ENCODE measurements around the gene JAK1. TPM values are rescaled to one million over a fixed set of nuclear protein-coding genes. Genes with fewer than 3 reads are reported as not detected.

The JAK1 gene
- total and polyA plus RNA-seq, 11 donors, result 20.5 to 189 (median 94.8) TPM

DNA sequence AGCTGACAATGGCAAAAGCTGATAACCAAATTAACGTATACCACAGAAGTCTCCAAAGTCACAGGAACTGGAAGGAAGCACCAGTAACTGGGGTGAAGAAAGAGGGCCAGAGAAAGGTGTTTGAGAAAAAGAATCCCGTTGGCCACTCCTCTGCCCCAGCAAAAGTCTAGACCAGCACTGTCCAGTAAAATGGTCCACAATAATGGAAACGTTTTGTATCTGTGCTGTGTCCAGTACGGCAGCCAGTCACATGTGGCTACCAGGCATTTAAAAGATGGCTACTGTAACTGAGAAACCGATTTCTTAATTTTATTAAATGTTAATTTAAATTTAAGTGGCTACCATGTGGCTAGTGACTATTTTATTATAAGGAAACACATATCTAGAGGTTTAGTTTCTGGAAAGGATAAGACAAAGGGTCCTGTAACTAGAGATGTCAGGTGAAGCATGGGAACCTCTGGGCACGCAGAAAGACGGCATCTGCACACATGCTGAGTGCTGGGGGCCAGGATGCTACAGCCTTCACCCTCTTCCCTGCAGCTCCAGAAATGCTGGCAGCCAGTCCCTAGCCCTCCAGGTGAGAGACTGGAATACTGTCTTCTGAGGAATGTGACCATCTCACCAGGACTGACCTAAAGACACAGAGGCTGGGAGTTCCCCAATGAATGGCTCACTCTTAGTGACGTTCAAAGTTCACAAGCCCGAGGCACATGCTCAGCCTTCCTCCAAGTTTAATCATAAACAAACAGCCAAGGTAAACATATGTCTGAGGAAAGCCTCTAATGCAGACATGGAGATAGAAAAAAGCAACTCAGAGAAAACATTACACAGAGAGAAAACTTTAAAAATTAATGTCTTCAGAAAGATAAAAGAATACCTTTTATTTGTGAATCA is 50.7 kb downstream of the JAK1 start:
- intact Hi-C loops (cut with DNase I), result loop anchor here in 1 of 10 donors (2.0 kb wide), 1 partner anchor 49 kb away; no protein-coding TSS in a partner anchor
- ATAC-seq, result no peak
- Histone ChIP-seq H3K36me3 (no peaks in the 10 kb centered on the region), H3K4me3 (no peak overlapping the region), H3K27me3 (no peaks in the 10 kb centered on the region), H3K9me3 (no peaks in the 10 kb centered on the region), H3K4me1 (peaks cover 13 to 91% (median 57%) of the 10 kb centered on the region in 12 donors), H3K27ac (no peak overlapping the region)
- 80 to 86% (median 83%) methylated on average over 9 of the region's 9 CpGs for WGBS, 4 donors
- TF ChIP-seq, protein P1, sequence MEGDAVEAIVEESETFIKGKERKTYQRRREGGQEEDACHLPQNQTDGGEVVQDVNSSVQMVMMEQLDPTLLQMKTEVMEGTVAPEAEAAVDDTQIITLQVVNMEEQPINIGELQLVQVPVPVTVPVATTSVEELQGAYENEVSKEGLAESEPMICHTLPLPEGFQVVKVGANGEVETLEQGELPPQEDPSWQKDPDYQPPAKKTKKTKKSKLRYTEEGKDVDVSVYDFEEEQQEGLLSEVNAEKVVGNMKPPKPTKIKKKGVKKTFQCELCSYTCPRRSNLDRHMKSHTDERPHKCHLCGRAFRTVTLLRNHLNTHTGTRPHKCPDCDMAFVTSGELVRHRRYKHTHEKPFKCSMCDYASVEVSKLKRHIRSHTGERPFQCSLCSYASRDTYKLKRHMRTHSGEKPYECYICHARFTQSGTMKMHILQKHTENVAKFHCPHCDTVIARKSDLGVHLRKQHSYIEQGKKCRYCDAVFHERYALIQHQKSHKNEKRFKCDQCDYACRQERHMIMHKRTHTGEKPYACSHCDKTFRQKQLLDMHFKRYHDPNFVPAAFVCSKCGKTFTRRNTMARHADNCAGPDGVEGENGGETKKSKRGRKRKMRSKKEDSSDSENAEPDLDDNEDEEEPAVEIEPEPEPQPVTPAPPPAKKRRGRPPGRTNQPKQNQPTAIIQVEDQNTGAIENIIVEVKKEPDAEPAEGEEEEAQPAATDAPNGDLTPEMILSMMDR (IDR thresholded peaks at IDR 0.05), result no peak
- no peak for TF ChIP-seq POLR2A (IDR thresholded peaks at IDR 0.05)
- DNase-seq, result no peak

DNA sequence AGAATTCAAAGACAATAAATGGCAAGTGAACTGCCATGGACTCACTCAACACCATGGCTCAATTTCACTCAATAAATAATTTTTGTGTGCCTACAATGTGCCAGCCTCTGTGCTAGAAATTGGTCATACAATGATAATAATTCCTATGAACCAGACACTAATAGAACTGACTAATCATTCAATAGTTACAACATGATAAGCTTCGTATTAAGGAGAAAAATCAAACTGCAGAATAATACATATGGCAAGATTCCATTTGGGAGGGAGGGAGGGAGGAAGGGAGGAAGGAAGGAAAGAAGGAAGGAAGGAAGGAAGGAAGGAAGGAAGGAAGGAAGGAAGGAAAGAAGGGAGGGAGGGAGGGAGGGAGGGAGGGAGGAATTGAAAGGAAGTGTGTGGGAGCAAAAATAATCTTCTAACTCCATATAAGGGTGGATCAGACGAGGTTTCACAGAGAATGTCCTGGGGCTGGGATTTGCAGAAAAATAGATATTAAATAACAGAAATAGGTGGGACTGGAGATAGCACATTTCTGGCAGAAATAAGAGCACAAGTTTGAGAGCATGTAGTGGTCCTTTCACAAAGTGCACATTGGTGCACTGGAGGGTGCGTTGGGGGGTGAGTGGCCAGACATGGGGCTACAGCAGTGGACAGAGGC is 52.9 kb downstream of the JAK1 start:
- H3K27ac ChIP-seq, result no peak overlapping the region
- no peaks in the 10 kb centered on the region for H3K9me3 ChIP-seq
- 67 to 77% (median 76%) methylated on average over 3 of the region's 3 CpGs for WGBS, 4 donors
- no peaks in the 10 kb centered on the region for H3K36me3 ChIP-seq
- H3K4me3 ChIP-seq, result no peak overlapping the region
- H3K4me1 ChIP-seq, result peaks cover 13 to 94% (median 54%) of the 10 kb centered on the region in 12 donors
- DNase-seq (no peak), ATAC-seq (no peak)
- no peaks in the 10 kb centered on the region for H3K27me3 ChIP-seq
- TF ChIP-seq POLR2A (IDR thresholded peaks at IDR 0.05), result no peak
- TF ChIP-seq, protein P1 (IDR thresholded peaks at IDR 0.05), result no peak
- intact Hi-C loops (cut with DNase I), result no loop called here

DNA sequence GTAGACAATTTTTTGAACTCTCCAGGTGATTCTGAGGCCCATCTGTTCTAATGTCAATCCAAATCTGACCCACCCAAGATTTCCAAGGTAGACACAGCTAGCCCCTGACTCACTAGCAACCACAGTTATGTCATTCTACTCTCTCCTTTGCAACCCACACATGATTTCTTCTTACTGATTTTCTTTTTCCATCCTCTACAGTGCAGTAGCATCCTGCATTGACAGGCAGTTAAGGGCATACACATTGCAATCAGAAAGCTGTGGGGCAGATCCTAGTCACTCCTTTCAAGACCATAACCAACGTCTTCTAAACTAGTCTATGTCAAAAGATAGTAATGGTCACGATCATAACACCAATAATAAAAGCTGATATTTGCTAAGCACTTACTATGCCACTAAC is 54.2 kb downstream of the JAK1 start:
- intact Hi-C loops (cut with DNase I), result no loop called here
- Histone ChIP-seq H3K4me1 (peaks cover 3 to 92% (median 52%) of the 10 kb centered on the region in 12 donors), H3K9me3 (no peaks in the 10 kb centered on the region), H3K27ac (no peak overlapping the region), H3K36me3 (no peaks in the 10 kb centered on the region), H3K27me3 (no peaks in the 10 kb centered on the region), H3K4me3 (no peak overlapping the region)
- TF ChIP-seq POLR2A (IDR thresholded peaks at IDR 0.05), result no peak
- TF ChIP-seq, protein P1 (IDR thresholded peaks at IDR 0.05), result no peak
- no peak for DNase-seq
- WGBS, 4 donors, result 76 to 88% (median 83%) methylated on average over 2 of the region's 2 CpGs
- no peak for ATAC-seq

DNA sequence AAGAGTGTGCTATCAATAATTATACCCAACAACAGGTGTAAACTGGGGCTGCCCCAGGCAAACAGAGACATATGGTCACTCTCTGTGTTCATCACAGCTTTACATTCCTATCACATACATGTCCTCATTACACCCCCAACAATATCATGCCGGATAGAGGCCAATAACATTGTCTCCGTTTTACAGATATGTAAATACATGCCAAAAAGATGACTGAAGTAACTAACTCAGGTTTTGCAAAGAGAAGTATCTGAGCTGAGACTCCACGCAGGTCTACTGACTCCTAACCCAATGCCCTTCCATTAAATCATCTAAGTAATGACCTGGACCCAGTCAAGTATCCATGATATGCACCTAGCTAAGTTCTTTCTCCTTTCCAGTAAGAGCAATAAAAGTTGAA is 55.0 kb downstream of the JAK1 start:
- H3K36me3 ChIP-seq, result no peaks in the 10 kb centered on the region
- H3K9me3 ChIP-seq, result no peaks in the 10 kb centered on the region
- no peaks in the 10 kb centered on the region for H3K27me3 ChIP-seq
- TF ChIP-seq POLR2A (IDR thresholded peaks at IDR 0.05), result no peak
- TF ChIP-seq, protein P1 (IDR thresholded peaks at IDR 0.05), result no peak
- ATAC-seq, result no peak
- WGBS, 4 donors, result 82 to 92% (median 90%) methylated on average over 3 of the region's 3 CpGs
- H3K4me3 ChIP-seq, result no peak overlapping the region
- H3K4me1 ChIP-seq, result peaks cover 0 to 92% (median 46%) of the 10 kb centered on the region in 12 donors
- intact Hi-C loops (cut with DNase I), result no loop called here
- no peak for DNase-seq
- no peak overlapping the region for H3K27ac ChIP-seq
